NCI-H1694 (cell line): ENCODE measurements around the gene GLP2R.

Experiments
- DNase-seq: peaks from one replicate; lab custom pipeline; 2025; lab: John Stamatoyannopoulos, UW

Gene GLP2R

DNA sequence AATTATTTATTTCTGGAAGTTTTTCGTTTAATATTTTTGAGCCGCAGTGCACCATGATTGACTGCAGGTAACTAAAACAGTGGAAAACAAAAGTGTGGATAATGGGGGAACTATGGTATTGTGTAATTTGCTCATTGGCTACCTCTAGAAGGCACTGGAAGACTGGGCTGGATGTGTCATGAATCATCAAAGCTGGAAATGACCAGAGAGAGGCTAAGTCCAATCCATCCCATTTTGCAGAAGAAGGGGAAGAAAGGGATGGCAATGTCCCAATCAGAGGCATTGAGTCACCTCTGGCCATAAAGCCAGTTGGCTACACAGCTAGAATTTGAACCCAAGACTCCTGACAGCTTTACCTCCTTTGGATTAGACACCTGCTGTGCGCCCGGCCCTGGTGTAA lies 29.3 kb downstream of the GLP2R start:
- no peak for DNase-seq

DNA sequence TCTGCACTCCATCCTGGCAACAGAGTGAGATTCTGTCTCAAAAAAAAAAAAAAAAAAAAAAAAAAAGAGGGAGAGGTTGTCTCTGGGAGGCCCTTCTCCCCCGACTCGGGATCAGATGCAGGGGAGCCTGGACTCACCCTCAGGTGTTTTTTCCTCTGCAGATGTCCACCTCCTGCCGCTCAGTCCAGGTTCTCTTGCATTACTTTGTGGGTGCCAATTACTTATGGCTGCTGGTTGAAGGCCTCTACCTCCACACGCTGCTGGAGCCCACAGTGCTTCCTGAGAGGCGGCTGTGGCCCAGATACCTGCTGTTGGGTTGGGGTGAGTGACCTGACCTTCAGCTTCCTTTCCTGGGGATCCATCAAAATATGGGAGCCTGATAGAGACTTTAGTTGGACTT lies 34.1 kb downstream of the GLP2R start:
- no peak for DNase-seq

DNA sequence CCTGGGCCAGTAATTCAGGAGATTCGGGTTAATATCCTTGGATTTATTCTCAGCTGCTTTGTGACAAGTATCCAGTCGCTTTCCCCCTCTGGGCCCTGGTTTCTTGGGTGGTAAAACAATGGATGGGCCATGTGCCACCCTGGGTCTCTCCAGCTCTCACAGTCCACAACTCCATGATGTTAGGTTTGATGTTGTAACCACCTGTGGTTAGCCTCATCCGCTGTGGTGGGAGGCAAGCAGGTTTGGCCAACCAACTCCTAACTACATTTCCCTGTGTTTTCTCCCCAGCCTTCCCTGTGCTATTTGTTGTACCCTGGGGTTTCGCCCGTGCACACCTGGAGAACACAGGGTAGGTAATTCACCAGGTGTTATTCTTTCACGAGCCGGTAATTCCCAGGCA lies 35.1 kb downstream of the GLP2R start:
- DNase-seq, result no peak

DNA sequence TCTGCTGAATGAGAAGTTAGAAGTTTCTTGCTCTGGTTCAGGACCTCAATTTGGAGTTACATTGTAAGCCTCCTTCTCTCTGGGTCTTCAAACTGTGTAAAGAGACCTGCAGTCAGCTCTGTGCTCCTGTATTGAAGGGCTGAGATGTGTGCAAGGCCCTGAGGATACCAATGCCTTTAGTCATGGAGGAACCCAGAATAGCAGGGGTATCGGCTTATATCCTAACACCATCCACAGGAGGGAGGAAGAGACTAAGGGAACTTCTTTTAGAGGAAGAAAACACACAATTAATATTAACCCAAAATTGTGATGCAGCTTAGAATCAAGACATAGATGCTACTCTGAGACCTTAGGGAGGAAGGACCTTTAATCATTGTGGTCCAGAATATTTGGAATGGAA lies 36.5 kb downstream of the GLP2R start:
- DNase-seq, result no peak

DNA sequence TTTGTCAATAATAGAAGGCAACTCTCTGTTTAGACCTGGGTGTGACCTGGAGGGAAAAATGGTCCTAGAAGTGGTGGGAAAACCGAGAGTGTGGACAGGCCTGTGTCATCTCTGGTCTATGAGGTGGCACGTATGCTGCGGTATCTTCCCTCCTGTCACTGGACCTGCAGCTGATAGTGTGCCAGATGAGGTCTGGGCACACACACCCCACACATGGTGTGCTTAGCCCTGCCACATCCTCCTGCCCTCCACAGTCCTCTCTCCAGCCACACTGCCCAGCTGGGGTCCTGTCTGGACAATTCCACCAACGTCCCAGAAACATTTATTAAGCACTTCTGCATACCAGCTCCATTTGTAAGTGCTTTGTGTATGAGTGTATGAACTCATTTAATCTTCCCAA lies 37.2 kb downstream of the GLP2R start:
- no peak for DNase-seq

DNA sequence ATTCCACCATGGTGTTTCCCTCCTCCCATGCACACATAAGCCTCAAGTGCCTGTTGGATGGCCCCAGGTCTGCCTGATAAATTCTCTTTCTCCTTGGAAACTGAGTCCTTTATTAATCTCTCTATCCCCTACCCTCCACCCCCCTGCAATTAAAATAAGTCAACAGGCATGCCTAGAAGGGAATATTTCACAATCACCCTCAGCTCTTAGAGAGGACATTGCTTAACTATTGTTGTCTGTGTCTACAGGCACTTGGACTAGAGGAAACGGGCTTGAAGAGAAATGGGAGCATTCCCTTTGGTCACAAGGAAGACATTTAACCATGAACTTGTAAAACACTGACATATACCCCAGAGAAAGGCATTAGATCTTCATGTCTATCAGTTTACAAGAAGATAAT lies 39.9 kb downstream of the GLP2R start:
- no peak for DNase-seq

DNA sequence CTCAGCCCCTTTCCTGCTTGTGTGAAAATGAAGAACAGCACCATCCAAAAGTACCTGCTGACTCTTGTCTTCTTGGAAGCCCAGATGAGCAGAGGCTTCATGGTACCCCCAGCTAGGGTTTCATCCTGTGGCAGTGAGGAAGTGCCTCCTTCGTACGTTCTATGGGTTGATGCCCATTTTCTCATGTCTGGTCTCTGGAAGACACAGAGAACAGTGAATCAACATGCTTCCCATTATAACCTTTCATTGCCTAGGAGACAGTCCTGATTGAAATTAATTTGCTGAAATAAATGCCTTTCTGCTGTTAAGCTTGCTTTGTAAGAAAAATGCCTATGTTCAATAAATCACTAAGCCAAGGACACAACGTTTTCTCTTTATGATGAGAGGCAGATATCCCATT lies 42.8 kb downstream of the GLP2R start:
- no peak for DNase-seq

DNA sequence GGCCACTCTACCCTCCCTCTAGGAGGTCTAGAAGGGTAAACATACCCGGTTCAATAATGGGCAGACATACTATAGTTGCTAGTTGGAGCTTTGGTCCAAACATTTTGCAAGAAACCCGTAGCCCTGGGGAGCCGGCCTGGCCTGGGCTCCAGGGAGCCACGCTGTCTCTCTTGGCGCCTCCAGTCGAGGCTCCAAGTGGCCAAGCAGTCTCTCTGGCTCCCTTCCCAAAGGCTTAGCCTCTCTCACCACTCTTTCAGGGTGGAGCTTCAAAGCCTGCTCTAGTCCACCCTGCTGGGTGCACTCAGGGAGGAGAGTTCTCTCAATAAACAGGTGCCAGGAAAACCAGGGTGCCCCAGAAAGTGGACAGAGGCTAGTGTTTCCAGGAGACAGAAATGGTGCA lies 47.1 kb downstream of the GLP2R start:
- DNase-seq, result no peak

DNA sequence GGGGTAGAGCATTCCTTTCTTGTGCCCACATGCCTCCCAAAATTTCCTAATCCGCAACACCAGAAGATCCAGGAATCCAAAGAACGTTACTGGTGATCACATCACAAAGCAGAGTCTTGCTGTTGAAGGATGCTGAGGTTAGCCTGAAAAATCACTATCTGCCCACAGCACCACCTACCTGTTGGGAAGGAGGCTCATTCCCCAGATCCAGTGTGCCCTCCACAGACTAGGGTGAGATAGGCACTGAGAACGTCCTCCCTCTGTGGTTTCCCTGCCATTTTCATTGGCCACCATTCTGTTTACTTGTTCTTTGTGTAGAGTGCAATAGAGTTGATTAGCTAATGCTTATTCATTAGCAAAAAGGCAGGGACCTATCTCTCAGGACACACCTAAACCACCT lies 49.0 kb downstream of the GLP2R start:
- DNase-seq, result no peak

DNA sequence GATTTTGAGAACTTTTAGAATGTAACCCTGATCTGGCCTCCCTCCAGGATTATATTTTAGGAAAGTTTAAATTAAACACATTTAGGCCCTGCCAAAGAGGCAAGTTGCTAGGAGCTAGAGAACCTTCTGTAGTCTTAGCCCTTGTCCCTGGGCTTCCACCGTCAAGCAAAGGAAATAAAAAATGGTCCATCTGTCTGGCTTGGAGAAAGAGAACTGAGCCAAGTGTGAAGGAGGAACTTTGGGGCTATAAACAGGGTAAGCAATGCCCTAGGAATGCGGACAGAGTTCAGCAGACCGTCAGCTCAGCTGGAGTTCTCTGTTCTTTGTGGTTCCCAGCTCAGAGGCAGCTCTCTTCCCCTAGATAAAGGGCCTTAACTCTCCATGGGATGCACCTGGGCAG lies 49.7 kb downstream of the GLP2R start:
- no peak for DNase-seq

DNA sequence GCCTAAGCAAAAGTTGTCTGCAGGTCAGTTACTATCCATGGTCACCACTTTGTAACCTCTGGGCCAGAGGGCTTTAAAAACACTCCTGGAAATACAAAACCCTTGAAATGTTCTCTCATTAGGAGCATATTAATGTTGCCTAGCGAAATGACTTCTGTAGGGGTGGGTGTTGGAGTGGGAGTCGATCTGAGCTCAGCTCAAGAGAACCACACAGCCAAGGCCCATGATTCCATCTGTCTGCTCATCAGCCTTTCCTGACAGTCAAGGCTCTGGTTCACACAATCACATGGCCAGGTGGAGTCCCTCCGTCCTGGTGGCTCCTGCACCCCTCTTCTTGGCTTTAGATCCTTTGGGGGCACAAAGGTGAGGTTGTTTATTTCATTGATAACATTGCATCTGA lies 52.6 kb downstream of the GLP2R start:
- DNase-seq, result no peak

DNA sequence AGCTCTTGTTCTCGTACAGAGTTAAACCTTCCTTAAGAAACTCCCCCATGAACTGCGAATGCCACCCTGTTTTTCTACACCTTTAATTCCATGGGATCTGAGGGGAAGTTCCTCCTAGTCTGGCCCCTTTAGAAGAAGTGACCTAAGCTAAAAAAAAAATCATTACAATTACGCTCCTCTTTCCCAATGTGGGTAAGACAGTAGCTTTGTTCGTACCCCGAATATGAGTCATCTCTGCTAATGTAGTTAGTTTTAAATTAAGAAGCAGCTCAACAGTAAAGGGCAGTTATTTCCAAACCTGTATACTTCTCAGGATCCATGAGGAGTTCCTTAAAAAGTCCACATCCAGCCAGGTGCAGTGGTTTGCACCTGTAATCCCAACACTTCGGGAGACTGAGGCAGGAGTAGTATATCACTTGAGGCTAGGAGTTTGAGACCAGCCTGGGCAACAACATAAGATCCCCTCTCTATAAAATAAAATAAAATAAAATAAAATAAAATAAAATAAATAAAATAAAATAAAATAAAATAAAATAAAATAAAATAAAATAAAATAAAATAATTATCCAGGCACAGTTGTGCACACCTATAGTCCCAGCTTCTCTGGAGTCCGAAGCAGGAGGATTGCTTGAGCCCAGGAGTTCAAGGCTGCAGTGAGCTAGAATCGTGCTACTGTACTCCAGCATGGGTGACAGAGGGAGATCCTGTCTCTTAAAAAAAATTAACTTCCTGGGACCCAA lies 53.2 kb downstream of the GLP2R start:
- DNase-seq, result no peak

DNA sequence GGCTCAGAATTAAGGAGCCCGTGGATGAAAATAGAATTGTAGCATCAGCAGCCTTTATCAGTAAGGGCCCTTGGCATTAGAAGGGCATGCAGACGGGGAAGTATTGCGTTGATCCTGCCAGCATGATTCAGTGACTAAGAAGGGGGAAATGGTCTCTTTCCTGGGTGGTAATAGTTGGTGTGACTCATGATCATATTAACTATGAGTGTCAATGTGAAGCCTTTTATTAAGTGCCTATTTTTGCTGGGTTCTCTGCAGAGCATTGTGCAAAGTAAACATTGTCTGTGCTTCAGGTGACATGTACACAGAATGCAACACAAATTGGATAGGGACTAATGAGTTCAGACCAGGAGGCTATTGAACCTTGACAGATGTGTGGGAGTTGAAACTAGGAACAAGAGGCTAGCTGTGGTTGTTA lies 54.9 kb downstream of the GLP2R start:
- DNase-seq, result no peak

DNA sequence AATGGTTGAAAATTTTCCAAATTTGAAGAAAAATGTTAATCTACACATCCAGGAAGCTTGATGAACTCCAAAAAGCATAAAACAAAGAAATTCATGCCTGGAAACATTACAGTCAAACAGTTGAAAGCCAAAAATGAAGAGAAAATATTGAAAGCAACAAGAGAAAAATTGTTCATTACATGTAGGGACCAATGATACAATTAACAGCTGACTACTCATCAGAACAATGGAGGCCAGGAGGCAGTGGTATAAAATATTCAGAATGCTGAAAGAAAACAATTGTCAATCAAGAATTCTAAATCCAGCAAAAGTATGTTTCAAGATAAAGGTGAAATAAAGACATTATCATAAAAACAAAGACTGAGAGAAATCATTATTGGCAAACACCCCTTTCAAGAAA lies 57.7 kb downstream of the GLP2R start:
- DNase-seq, result no peak

DNA sequence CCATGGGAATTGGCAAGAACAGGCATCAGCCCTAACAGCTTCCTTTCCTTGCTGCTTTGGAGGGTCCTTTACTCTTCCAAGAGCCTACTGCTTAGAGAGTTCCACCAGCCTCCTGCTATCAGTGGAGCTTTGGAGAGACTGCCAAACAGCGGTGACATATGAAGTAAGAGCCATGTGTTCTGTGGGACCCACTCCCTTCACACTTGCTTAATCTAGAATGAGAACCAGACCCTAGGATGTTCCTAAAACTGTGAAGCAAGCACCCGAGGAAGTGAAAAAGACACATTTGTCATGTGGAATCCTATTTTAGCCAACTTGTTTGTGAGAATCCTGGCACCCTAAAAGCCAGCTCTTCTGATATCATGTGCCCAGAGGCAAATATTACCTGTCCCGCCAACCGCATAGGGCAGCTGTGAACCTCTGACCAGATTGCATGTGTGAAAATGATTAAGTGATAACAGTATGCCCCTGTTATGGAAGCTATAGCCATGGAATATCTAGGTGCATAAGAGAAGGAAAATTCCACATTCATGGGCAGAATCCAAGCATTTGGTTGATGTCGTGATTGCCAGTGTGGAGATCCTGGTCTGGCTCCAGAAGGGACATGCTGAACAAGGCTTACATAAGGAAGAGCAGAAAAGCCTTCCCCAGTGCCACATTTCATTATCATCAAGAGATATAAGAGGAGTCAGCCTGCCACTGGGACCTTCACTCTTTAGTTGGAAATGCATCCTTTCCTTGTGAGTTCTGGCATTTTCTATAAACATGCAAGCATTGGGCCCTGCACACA lies 60.6 kb downstream of the GLP2R start:
- no peak for DNase-seq

DNA sequence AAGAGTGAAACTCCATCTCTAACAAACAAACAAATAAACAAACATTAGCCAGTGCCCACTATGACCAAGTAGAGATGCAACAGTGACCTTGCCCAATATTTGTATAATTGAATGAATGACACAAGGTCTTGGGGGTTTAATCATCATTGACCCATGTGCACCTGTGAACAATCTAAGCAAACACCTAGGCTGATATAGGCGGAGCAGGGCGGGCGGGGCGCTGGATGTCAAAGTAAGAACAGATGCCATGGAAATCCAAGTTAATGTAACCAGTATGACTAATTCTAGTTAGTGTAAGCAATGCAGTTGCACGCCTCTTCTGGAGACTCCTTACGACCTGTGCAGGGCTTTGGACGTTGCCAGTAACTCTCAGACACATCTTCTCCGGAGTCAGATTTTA lies 61.8 kb downstream of the GLP2R start:
- no peak for DNase-seq

DNA sequence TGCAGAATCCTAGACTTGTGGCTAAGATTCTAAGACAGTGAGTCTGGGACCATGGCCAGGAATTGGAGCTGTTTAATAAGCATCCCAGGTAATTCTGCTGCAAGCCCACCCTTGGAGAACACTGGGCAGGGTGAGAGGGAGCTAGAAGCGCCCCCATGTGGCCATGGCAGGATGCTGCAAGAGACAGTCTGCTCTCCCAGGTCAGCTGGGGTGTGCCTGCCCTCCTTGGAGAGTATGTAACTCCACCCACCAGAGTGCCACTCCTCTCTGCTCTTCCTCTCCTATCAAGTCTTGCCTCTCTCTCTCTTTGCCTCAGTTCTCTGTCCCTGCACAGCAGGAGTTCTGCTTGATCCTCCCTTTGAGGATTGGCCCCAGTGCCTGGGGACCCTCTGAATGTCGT lies 64.4 kb downstream of the GLP2R start:
- no peak for DNase-seq

DNA sequence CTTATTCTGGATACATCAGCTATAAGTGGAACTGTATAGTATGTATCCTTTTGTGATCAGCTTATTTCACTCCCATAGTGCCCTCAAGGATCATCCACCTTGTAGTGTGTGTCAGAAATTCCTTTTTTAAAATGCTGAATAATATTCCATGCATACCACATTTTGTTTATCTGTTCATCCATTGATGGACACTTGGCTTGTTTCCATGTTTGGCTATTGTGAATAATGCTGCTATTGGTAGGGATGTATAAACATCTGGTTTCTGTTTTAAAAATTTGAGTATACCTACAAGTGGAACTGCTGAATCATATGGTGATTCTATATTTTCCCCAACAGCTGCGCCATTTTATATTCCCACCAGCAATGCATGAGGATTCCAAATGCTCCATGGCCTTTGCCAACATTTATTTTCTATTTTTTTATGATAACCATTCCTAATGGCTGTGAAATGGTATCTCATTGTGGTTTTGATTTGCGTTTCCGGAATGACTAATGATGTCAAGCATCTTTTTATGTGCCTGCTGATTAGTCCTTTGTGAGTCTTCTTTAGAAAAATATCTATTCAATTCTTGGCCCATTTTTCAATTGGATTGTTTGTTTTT lies 67.8 kb downstream of the GLP2R start:
- no peak for DNase-seq

DNA sequence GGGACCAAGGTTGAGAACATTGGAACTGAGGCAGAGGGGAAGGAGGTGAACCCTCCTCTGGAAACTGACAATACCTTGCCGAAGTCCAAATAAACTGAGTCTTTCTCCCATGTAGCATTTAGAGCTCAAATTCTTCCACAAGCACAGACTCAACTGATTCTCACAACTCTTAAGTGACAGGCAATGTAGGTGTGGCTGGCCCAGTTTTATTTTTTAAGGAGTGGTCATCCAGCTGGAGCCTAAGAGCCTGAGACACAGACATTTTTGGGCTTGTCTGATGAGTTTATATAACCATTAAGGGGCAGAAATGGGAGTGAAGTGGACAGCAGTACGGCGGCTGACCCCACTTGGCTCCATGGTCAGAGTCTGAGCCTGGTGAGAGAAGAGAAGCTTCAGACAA lies 68.5 kb downstream of the GLP2R start:
- DNase-seq, result no peak

DNA sequence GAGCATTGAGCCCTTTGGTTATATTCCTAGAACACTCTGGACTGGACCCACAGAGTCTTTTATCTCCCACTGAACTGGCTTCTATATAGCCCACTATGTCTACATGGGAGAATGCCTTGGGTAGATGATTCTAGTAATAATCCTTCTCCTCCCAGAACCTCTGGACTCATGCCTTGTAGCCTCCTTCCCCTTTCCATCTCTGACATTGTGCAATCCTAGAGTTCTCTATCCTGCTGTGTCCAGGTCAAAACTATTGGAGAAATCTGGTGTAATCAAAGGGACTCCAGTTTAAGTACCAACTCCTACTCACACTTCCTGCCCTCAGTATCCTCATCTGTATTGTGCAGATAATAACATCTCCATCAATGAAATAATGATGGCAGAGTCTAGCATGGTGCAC lies 70.2 kb downstream of the GLP2R start:
- DNase-seq, result no peak

DNA sequence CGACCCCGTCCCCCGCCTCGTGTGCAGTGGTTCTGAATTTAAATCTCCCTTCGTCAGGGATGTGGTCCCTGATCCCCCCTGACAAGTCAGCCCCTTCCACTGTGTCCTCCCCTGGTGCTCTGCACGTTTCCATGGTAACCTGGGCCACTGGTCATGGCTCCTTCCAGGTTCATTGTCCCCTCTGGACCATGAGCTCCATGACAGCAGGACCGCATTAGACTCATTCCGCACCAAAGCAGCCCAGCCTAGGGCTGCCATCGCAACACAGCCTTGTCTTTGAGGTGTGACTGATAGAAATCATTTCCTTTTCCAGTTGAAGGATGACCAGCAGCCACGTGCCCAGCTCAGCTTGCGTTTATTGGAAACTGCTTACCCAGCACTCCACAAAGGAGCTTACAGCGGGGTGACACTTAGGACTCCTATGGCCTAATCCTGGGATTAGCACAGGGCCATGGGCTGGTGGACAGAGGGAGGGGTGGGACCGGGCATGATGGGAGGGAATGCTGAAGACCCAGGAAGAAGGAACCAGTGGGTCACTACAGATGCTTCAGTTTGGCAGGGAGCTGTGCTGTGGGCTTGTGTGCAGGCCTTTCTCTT lies 71.7 kb downstream of the GLP2R start:
- DNase-seq, result no peak

DNA sequence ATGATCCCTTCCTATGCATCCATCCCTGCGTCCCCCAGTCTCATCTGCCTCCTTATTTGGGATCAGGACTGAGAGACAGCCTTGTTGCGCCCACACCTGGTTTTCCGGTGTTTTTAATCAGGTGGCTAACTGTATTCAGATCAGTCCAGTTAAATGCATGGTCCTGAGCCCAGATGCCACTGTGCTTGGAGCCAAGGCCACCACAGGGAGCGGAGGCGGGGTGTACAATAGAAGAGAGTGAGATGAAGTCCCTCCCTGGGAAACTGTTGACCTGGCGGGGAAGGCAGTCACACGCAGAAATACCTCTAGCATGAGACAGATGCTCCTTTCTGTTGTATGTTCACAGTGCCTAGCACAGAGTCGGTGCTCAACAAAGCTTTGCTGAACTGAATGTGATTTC lies 73.1 kb downstream of the GLP2R start:
- no peak for DNase-seq
